Activated T-cell treated with anti-CD3 and anti-CD28 coated beads, Interleukin-2, amount 50 U/mL, for 4 hours (primary cell): ENCODE measurements around the gene SPATA46. TPM values are rescaled to one million over a fixed set of nuclear protein-coding genes. Genes with fewer than 3 reads are reported as not detected.
"Not testable (repeated sequence)": the region's sequence is repeated elsewhere in the genome, so short reads cannot be mapped to it uniquely, and the experiment has no call there.

Source experiments
- ATAC-seq, 2 donors: fragments of 200-7000 bp; cut with Tn5 transposase; one replicate each; pipeline ENCODE4 v1.10.0; 2021
- DNase-seq: peaks from one replicate; pipeline ENCODE4 v3.0.0-alpha.2; 2020
- H3K27me3 Mint-ChIP-seq: one replicate; pipeline ENCODE4 v1.8.0; 2021; ENCODE audit warnings: low read depth, mixed read lengths
- H3K36me3 Mint-ChIP-seq: one replicate; pipeline ENCODE4 v1.8.0; 2022; ENCODE audit warnings: mixed read lengths; ENCODE audit not compliant: insufficient read depth
- H3K4me1 Mint-ChIP-seq: one replicate; pipeline ENCODE4 v1.8.0; 2021; ENCODE audit warnings: low read depth, mixed read lengths
- H3K4me3 Mint-ChIP-seq: one replicate; pipeline ENCODE4 v1.8.0; 2021; ENCODE audit warnings: mild to moderate bottlenecking, moderate library complexity, mixed read lengths
- H3K9me3 Mint-ChIP-seq: one replicate; pipeline ENCODE4 v1.8.0; 2021; ENCODE audit warnings: mixed read lengths
- total RNA-seq, 3 donors: library from RNA; stranded (reverse); gene quantifications; one replicate each; pipeline ENCODE4 v1.2.1, GENCODE V29; 2021

Gene SPATA46
- total RNA-seq, 3 donors from 2014 or later: not detected

DNA sequence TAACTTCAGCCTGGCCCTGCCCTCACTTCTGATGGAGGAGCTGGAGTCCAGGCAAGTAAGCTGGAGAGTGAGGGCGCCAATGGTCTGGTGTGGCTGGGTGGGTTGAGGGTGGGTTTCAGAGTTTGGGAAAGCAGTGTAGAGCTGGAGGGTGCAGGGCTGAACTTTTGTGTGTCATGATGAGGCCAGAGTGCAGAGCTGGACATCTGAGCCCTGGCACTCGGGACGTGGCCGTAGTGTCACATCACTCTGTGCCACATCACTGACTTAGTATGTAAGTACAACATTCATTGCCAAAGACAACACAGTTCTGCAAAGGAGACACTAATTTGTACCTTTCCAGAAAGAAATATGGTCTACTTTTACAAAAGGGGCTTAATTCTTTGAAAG lies 15.8 kb downstream of the SPATA46 start:
- no peaks in the 10 kb centered on the region for H3K4me1 Mint-ChIP-seq
- H3K9me3 Mint-ChIP-seq: no peaks in the 10 kb centered on the region
- no peak for ATAC-seq
- peaks cover 13% of the 10 kb centered on the region for H3K27me3 Mint-ChIP-seq
- no peak overlapping the region for H3K4me3 Mint-ChIP-seq
- H3K36me3 Mint-ChIP-seq: no peaks in the 10 kb centered on the region
- DNase-seq: no peak

DNA sequence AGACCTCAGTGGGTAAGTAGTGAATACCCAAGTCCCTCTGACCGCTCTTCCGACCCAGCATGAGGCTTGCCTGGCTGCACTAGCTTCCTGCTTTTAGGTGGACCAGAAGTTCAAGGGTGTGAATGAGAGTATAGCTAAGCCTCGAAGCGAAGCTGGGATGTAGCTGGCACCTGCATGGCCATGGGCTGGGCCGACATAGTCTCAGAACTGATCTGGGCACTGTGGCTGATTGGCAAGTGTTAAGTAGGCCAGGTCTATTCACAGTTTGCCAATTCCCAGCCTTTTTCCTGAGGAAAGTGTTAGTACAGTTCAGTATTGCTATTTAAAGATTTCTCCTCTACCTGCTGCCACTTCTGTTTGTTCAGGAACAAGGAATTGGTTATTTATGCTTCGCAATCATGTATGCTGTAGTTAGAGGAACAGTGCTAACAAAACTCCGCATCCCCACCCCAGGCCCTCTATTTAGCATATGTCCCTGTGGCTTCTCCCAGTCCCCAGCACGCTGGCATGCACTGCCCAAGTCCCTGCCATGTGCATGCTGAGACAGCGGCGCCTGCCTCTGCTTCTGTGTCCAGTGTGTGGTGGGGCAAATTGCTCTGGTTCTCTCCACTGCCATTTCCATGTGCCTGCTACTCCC lies 16.3 kb downstream of the SPATA46 start:
- Mint-ChIP-seq H3K36me3 (no peaks in the 10 kb centered on the region), H3K27me3 (peaks cover 12% of the 10 kb centered on the region), H3K9me3 (no peaks in the 10 kb centered on the region), H3K4me1 (no peaks in the 10 kb centered on the region), H3K4me3 (no peak overlapping the region)
- DNase-seq (no peak), ATAC-seq (no peak)

DNA sequence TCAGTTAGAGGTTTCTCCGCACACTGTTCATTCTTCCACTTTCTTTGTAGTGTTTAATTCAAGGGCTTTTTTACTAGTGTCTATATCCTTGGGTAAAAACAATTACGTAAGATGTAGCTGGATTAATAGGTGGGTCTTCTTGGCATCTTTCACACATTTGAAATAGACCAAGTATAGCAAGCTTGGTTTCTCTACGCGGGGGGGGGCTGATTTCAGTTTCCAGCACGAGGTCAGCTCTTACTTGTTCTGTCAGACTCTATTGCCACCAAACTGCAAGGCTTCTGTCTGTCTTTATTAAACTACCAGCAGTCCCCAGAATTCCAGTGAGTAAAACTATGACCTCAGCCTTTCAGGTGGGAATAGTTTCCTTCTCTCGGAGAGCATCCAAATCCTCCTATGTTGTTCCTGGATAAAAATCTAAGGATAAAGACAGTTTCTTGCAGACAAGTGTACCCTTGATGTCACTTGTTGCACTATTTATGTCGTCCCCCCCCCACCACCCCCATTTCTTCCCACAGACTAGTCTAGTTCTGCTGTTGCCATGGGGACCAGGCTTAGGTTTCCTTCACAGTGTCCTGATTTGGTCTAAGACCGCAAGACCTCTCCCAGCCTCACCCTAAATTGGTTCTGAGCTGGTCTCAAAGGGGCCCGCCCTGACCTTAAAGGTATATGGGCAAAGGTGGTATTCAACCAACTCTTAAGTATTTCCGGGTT lies 17.0 kb downstream of the SPATA46 start:
- ATAC-seq (no peak), DNase-seq (no peak)
- H3K9me3 Mint-ChIP-seq: no peaks in the 10 kb centered on the region
- no peaks in the 10 kb centered on the region for H3K4me1 Mint-ChIP-seq
- peaks cover 10% of the 10 kb centered on the region for H3K27me3 Mint-ChIP-seq
- H3K36me3 Mint-ChIP-seq: no peaks in the 10 kb centered on the region
- H3K4me3 Mint-ChIP-seq: no peak overlapping the region

DNA sequence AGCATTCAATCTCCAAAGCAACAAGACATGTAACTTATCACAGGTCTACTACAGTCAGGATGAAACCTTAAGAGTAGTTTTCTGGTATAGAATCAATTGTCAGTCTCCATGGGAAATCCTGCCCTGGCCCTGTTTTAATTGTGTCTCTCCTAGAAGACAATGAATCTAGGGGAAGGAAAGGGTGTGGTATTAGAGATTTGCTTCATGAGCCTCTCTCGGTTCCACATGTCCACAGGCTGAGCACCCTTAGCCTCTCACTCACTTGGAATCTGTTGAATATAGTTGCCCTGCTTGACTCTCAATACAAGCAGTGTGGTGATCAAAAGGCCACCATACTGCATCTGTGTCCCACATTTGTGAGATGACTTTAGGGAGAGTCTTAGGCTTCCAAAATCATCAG lies 17.7 kb downstream of the SPATA46 start:
- Mint-ChIP-seq H3K4me1 (no peaks in the 10 kb centered on the region), H3K27me3 (peaks cover 14% of the 10 kb centered on the region), H3K36me3 (no peaks in the 10 kb centered on the region), H3K9me3 (no peaks in the 10 kb centered on the region), H3K4me3 (no peak overlapping the region)
- ATAC-seq (no peak), DNase-seq (no peak)

DNA sequence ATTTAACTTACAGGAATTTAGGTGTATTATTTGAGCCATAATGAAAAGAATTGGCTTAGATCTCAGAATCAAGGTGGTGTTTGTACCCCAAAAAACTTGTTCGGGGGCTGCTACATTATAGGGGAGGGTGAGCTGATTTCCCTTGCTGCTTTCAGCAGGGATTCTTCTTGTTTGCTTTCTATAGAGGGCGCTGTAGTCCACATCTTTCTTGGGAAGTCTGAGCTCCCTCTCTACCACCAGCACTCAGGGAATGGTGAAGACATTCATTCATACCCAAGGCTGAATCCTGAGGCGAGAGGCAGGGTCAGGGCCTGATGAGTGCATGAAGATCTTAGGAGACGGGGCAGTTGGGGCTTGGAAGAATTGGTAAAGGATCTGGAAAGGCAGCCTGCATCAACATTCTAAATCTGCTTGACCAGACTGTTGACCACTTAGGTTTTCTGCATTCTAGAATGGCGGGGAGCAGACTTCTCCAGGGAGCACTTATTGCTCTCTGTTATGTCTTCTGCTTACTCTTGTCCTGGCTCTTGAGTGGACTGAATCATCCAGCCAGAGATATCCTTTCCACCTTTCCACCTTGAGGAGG lies 18.9 kb downstream of the SPATA46 start:
- peaks cover 19% of the 10 kb centered on the region for H3K27me3 Mint-ChIP-seq
- H3K4me3 Mint-ChIP-seq: no peak overlapping the region
- no peak for DNase-seq
- no peaks in the 10 kb centered on the region for H3K4me1 Mint-ChIP-seq
- H3K9me3 Mint-ChIP-seq: no peaks in the 10 kb centered on the region
- H3K36me3 Mint-ChIP-seq: no peaks in the 10 kb centered on the region
- ATAC-seq: no peak

DNA sequence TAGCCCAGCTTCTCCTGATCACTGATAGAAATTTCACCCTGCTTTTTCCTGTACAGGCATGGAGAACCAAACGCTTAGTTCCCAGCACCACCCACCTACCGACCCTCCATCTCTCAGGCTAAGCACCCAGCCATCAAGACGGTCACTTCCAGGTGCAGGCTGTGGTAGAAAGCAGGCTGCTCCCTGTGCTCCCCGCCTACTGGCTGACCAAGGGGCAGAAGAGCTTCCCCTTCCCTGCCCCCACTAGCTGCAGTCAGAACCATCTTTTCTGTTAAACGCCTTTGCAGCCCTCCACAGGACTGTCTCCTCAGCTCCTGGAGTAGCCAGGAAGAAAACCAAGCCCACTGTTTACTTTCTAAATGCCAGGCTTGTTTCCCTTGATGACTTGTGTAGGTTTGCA lies 23.0 kb downstream of the SPATA46 start:
- Mint-ChIP-seq H3K4me3 (no peak overlapping the region), H3K27me3 (peaks cover 25% of the 10 kb centered on the region), H3K36me3 (no peaks in the 10 kb centered on the region), H3K9me3 (no peaks in the 10 kb centered on the region), H3K4me1 (no peaks in the 10 kb centered on the region)
- ATAC-seq: no peak
- no peak for DNase-seq

DNA sequence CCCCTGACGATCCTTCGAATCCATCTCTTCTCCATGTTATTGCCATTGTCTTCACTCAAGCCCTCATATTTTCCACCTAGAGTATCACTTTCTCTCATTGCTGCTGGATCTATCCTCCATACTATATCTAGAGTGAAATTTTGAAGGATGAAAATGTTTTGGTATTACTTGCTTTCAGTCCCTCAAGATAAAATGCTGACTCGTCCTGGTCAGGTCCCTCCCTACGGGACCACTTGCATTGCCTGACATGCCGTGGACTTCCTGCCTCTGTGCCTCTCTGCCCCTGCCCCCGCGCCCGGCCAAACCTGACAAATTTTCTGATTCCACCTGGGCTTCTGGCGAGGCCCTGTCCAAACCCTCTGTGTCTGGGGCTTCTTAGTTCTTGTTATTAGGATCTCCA lies 23.6 kb downstream of the SPATA46 start:
- no peak overlapping the region for H3K4me3 Mint-ChIP-seq
- DNase-seq (no peak), ATAC-seq (no peak)
- H3K4me1 Mint-ChIP-seq: no peaks in the 10 kb centered on the region
- H3K27me3 Mint-ChIP-seq: peaks cover 26% of the 10 kb centered on the region
- no peaks in the 10 kb centered on the region for H3K9me3 Mint-ChIP-seq
- no peaks in the 10 kb centered on the region for H3K36me3 Mint-ChIP-seq

DNA sequence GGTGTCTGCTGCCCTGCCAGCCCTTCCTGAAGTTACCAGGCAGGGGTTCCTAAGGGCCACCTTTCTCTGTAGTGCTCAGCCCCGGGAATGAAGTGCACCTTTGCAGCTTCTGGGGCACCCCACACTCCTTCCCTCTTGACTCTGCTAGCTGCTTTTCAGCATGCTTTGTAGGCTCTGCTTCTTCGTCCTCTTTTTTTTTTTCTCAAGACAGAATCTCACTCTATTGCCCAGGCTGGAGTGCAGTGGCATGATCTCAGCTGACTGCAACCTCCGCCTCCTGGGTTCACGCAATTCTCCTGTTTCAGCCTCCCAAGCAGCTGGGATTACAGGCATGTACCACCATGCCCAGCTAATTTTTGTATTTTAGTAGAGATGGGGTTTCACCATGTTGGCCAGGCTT lies 24.8 kb downstream of the SPATA46 start:
- not testable (repeated sequence) for ATAC-seq

DNA sequence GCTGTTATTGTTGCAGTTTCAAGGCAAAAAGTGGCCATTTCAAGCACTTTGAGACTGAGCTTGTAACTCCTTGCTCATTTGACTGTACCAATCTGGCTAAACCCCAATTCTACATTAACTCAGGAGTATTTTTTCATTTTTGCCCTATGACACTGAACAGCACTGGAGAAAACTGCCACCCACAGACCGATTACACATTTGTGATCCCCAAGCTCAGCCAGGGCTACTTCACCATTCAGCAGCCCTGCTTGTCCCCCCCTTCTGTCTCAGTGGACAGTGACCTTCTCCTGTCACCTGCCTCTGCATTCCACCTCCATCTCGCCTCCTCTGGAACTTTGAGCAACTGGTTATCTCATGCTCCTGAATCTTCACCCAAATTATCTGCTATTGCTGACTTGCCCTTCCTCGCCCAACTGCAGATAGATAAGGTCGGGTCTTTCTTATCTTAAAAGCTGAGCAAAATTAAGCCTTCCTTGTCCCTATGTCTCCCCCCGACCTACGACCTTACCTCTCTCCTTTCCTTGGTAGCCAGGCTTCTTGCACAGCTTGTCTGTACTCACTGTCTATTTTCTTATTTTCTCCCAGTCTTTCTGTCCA lies 25.3 kb downstream of the SPATA46 start:
- Mint-ChIP-seq H3K4me1 (no peaks in the 10 kb centered on the region), H3K27me3 (peaks cover 22% of the 10 kb centered on the region), H3K36me3 (no peaks in the 10 kb centered on the region), H3K4me3 (no peak overlapping the region), H3K9me3 (no peaks in the 10 kb centered on the region)
- ATAC-seq (no peak), DNase-seq (no peak)

More for the DNA sequence above, 24.8 kb downstream of the SPATA46 start:
- not testable (repeated sequence) for H3K9me3 Mint-ChIP-seq, H3K4me3 Mint-ChIP-seq, DNase-seq, H3K4me1 Mint-ChIP-seq, H3K36me3 Mint-ChIP-seq
- H3K27me3 Mint-ChIP-seq: peaks cover 23% of the 10 kb centered on the region

DNA sequence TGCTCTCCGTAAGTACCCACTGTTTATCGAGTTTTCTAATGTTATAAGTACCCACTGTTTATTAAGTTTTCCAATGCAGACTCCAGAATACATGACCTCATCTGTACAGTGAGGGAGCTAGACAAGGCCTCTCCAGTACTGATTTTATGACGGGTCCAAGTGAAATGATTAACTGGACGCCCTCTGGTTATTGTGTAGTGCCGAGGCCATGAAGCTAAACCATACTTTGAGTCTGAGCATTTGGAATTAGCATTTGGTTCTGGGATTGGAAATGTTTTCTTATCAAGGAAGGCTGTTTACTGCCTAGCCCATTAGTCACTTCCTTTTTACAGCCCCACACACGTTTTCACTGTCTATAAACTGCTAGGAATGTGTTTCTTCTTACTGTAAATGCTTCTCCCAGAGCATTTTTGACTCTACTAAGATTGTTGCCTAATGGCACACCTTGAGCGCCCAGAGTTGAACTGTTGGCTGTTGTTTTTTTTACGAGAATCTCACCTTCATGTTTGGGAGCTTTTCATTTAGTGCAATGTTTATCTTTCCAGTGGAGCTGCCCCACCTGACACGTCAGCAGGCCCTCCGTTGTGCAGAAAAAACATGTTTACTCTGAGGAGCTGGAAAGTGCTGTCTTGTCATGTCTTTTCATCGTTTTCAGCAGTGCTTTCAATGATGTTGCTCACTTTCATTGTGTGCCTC lies 26.9 kb downstream of the SPATA46 start:
- no peaks in the 10 kb centered on the region for H3K9me3 Mint-ChIP-seq
- H3K36me3 Mint-ChIP-seq: no peaks in the 10 kb centered on the region
- H3K27me3 Mint-ChIP-seq: peaks cover 20% of the 10 kb centered on the region
- no peaks in the 10 kb centered on the region for H3K4me1 Mint-ChIP-seq
- DNase-seq (no peak), ATAC-seq (no peak)
- H3K4me3 Mint-ChIP-seq: no peak overlapping the region

DNA sequence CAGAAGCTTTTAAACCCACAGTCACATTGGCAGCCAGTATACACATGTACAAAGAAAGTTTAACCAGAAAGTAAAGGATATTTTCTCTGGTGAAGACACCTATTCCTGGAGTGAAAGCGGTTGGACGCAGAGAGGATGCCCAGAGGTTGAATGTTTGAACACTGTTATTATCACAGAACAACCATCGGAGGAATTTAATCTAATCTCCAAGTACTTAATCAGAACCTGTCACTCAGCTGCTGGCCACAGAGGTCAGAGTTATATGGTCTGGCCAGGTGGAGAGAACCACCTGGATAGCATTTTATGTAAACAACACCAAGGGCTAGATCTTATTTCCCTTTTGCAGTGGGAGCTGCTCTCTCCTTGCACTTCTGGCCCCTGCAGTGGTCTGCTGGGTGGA lies 29.4 kb downstream of the SPATA46 start:
- Mint-ChIP-seq H3K36me3 (no peaks in the 10 kb centered on the region), H3K9me3 (no peaks in the 10 kb centered on the region), H3K4me3 (no peak overlapping the region), H3K4me1 (no peaks in the 10 kb centered on the region), H3K27me3 (peaks cover 8% of the 10 kb centered on the region)
- DNase-seq (no peak), ATAC-seq (no peak)

DNA sequence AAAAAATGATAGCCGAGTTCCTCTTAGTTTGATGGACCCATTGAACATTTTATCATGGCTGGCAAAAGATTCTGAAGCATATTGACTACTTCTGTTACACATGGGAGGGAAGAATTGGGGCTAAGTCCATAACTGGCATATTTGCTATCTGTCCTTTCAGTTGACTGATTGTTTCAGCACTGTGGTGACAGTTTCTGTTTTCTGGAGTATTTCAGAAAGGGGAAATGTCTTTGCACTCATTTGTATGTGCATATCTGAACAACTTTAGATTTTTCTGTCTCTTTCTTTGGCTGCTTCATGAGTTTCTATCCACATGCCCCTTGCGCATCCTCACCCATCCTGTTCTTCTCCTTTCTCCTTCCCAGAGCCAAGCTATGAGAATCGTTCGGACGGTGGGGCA lies 33.2 kb downstream of the SPATA46 start:
- DNase-seq (no peak), ATAC-seq (no peak)
- Mint-ChIP-seq H3K36me3 (no peaks in the 10 kb centered on the region), H3K4me3 (no peak overlapping the region), H3K9me3 (no peaks in the 10 kb centered on the region), H3K27me3 (peaks cover 12% of the 10 kb centered on the region), H3K4me1 (no peaks in the 10 kb centered on the region)

DNA sequence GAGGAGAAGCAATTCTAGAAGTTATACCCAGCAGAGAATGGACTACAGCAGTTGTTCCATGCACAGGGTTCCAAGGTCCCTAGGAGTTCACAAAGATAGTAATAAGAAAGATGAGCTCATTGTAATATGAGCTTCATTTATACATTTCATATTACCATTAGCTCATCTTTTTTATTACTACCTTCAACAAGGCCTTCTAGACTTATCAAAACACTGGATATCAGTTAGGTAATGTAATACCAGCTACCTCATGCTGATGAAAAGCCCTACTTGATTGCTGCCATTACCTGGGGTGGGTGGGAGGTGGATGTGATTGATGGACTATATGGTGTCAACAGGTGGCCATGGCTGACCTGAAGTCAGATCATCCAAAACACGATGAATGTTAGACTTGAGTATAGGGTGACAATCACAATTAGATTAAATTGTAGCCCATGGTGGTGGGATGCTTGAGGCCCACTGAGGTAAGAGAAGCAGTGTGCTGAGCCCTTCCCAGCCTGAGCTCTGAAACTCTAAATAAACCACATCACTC lies 34.1 kb downstream of the SPATA46 start:
- DNase-seq (no peak), ATAC-seq (no peak)
- H3K4me1 Mint-ChIP-seq: no peaks in the 10 kb centered on the region

DNA sequence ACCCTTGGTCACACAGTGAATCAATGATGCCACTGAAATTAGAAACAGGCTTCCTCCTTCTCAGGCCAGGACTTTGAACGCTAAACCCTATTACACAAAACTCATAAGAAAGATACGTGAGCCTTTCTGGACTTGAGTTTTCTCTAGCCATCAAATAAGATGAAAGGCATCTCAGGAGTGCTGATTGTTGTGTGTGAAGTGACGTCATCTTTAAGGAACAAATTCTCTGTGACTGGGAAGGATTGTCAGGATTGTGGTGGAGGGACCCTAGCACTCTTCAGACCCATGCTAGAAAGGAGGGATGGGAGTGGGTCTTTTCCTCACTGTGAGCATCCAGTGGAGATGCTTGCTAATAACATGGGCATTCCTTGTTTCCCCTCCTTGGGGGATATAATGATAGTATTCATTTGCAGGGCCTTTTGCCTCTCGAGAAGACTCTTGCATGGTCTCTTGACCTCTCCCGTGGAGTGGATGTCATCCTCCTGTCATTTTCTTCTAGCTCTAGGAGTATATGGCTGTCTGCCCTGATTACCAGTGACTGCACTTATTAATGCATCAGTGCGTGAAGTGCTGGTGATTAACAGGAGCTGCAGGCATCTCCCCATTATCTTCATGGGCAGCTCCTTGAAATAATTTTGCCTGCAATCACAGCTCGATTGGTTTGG lies 39.9 kb downstream of the SPATA46 start:
- H3K4me1 Mint-ChIP-seq: no peaks in the 10 kb centered on the region
- no peaks in the 10 kb centered on the region for H3K9me3 Mint-ChIP-seq

More for the DNA sequence above, 34.1 kb downstream of the SPATA46 start:
- H3K4me3 Mint-ChIP-seq: no peak overlapping the region
- H3K27me3 Mint-ChIP-seq: peaks cover 9% of the 10 kb centered on the region
- H3K36me3 Mint-ChIP-seq: no peaks in the 10 kb centered on the region
- no peaks in the 10 kb centered on the region for H3K9me3 Mint-ChIP-seq

More for the DNA sequence above, 39.9 kb downstream of the SPATA46 start:
- H3K36me3 Mint-ChIP-seq: no peaks in the 10 kb centered on the region
- H3K27me3 Mint-ChIP-seq: peaks cover 15% of the 10 kb centered on the region
- no peak overlapping the region for H3K4me3 Mint-ChIP-seq
- no peak for DNase-seq
- no peak for ATAC-seq
